Measurements from ENCODE around the gene ZC3HAV1. TPM values are rescaled to one million over a fixed set of nuclear protein-coding genes. Genes with fewer than 3 reads are reported as not detected.

The ZC3HAV1 gene
- total RNA-seq, 4 donors from 2014 or later, result 30.3 to 38.2 (median 31.7) TPM

GRCh38 chr7:139088268-139088667 lies 21.3 kb downstream of the ZC3HAV1 start:
- TF ChIP-seq EP300 (IDR thresholded peaks at IDR 0.05) (no peak), POLR2A (IDR thresholded peaks at IDR 0.05) (no peak)
- TF ChIP-seq, protein P1, sequence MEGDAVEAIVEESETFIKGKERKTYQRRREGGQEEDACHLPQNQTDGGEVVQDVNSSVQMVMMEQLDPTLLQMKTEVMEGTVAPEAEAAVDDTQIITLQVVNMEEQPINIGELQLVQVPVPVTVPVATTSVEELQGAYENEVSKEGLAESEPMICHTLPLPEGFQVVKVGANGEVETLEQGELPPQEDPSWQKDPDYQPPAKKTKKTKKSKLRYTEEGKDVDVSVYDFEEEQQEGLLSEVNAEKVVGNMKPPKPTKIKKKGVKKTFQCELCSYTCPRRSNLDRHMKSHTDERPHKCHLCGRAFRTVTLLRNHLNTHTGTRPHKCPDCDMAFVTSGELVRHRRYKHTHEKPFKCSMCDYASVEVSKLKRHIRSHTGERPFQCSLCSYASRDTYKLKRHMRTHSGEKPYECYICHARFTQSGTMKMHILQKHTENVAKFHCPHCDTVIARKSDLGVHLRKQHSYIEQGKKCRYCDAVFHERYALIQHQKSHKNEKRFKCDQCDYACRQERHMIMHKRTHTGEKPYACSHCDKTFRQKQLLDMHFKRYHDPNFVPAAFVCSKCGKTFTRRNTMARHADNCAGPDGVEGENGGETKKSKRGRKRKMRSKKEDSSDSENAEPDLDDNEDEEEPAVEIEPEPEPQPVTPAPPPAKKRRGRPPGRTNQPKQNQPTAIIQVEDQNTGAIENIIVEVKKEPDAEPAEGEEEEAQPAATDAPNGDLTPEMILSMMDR (IDR thresholded peaks at IDR 0.05), result no peak
- Histone ChIP-seq H3K27me3 (no peaks in the 10 kb centered on the region), H3K9me3 (no peaks in the 10 kb centered on the region), H3K4me3 (no peak overlapping the region), H3K4me1 (peaks cover 0 to 25% (median 2%) of the 10 kb centered on the region in 4 donors), H3K36me3 (peaks cover 2 to 64% (median 7%) of the 10 kb centered on the region in 3 donors), H3K27ac (no peak overlapping the region)
- DNase-seq (ENCODE audit: low spot score in 2 of 2), result no peak
- WGBS, 2 donors, result 93 to 97% methylated on average over 2 of the region's 2 CpGs

DNA sequence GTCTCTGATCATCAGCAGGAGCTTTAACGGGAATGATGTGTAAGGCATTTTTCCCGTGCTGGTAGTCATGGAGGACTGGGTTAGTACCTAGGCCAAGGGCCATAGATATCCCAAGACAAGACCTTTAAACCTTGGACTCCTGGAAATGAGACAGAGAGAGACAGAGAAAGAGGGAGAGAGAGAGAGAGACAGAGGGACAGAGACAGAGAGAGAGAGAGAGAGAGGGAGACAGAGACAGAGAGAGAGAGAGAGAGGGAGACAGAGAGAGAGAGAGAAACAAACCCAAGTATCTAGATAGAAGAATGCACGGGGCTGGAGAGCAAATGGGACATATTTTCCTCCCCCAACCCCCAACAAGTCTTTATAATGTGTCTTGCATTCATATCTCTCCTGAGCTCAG lies 22.3 kb downstream of the ZC3HAV1 start:
- H3K4me1 ChIP-seq, result peaks cover 0 to 14% (median 0%) of the 10 kb centered on the region in 4 donors
- no peaks in the 10 kb centered on the region for H3K9me3 ChIP-seq
- peaks cover 2 to 75% (median 7%) of the 10 kb centered on the region in 3 donors for H3K36me3 ChIP-seq
- 86 to 89% methylated on average over 3 of the region's 3 CpGs for WGBS, 2 donors
- H3K27me3 ChIP-seq, result no peaks in the 10 kb centered on the region
- no peak overlapping the region for H3K4me3 ChIP-seq
- H3K27ac ChIP-seq, result no peak overlapping the region
- no peak for TF ChIP-seq EP300 (IDR thresholded peaks at IDR 0.05)
- no peak for TF ChIP-seq POLR2A (IDR thresholded peaks at IDR 0.05)
- TF ChIP-seq, protein P1 (IDR thresholded peaks at IDR 0.05), result no peak
- no peak for DNase-seq (ENCODE audit: low spot score in 2 of 2)

DNA sequence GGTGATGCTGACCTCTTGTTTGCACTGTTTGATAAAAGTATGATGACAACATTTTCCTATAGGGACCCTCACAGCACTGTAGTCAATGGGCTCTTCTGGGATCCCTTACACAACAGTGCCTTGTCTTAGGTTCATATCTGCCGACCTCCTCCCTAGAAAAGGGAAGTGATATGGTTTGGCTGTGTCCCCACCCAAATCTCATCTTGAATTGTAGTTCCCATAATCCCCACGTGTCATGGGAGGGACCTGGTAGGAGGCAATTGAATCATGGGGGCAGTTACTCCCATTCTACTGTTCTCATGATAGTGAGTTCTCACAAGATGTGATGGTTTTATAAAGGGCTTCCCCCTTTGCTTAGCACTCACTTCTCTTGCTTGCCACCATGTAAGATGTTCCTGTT lies 23.1 kb downstream of the ZC3HAV1 start:
- TF ChIP-seq, protein P1 (IDR thresholded peaks at IDR 0.05), result no peak
- TF ChIP-seq POLR2A (IDR thresholded peaks at IDR 0.05), result no peak
- TF ChIP-seq EP300 (IDR thresholded peaks at IDR 0.05), result no peak
- no peak overlapping the region for H3K4me3 ChIP-seq

GRCh38 chr7:139084709-139085108 lies 24.8 kb downstream of the ZC3HAV1 start:
- TF ChIP-seq POLR2A (IDR thresholded peaks at IDR 0.05) (no peak), EP300 (IDR thresholded peaks at IDR 0.05) (no peak)
- TF ChIP-seq, protein P1 (IDR thresholded peaks at IDR 0.05), result no peak
- Histone ChIP-seq H3K27me3 (no peaks in the 10 kb centered on the region), H3K4me3 (no peak overlapping the region), H3K9me3 (no peaks in the 10 kb centered on the region), H3K27ac (no peak overlapping the region), H3K36me3 (peaks cover 2 to 100% (median 13%) of the 10 kb centered on the region in 3 donors), H3K4me1 (peaks cover 0 to 6% (median 0%) of the 10 kb centered on the region in 4 donors)
- WGBS, 2 donors, result 89% methylated on average over 5 of the region's 5 CpGs
- no peak for DNase-seq (ENCODE audit: low spot score in 2 of 2)

More for the DNA sequence above, 23.1 kb downstream of the ZC3HAV1 start:
- no peak overlapping the region for H3K27ac ChIP-seq
- 59 to 64% methylated on average over 2 of the region's 2 CpGs for WGBS, 2 donors
- no peaks in the 10 kb centered on the region for H3K9me3 ChIP-seq
- H3K36me3 ChIP-seq, result peaks cover 2 to 82% (median 7%) of the 10 kb centered on the region in 3 donors
- no peaks in the 10 kb centered on the region for H3K27me3 ChIP-seq
- DNase-seq (ENCODE audit: low spot score in 2 of 2), result no peak
- H3K4me1 ChIP-seq, result peaks cover 0 to 13% (median 0%) of the 10 kb centered on the region in 4 donors

DNA sequence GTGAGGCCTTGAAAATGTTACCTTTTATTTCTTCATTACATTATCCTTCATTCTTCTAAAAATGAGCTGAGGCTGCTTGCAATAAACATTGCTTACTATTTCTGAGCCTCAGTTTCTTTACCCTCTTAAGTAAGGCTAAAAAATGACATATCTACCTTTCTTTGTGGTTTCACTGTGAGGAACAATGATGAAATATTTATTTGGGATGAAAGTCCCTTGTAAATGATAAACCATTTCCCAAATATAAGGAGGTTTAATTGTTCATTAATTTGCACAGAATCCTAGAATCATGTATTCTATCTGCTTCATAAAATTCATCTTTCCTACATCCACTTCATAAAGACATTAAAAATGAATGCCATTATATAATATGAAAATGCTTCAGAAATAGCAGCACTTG lies 27.9 kb downstream of the ZC3HAV1 start:
- H3K9me3 ChIP-seq, result no peaks in the 10 kb centered on the region
- no peak overlapping the region for H3K4me3 ChIP-seq
- no peaks in the 10 kb centered on the region for H3K27me3 ChIP-seq
- TF ChIP-seq EP300 (IDR thresholded peaks at IDR 0.05), result no peak
- TF ChIP-seq, protein P1 (IDR thresholded peaks at IDR 0.05), result no peak
- no peak for TF ChIP-seq POLR2A (IDR thresholded peaks at IDR 0.05)
- no peak for DNase-seq (ENCODE audit: low spot score in 2 of 2)
- peaks cover 2 to 100% (median 9%) of the 10 kb centered on the region in 3 donors for H3K36me3 ChIP-seq
- no peak overlapping the region for H3K27ac ChIP-seq
- peaks cover 0 to 13% (median 1%) of the 10 kb centered on the region in 4 donors for H3K4me1 ChIP-seq
